Measurements from ENCODE around the gene TSPAN14.

The TSPAN14 gene

GRCh38 chr10:80453056-80453841, 861 bp upstream of the TSPAN14 start:
- in situ Hi-C loops (cut with MboI; ENCODE audit: low sequenced_read_pairs): no loop called here

- in situ Hi-C loops (cut with MboI; ENCODE audit: low sequenced_read_pairs): loop anchor here (5.0 kb wide), 1 partner anchor 38 kb away; no protein-coding TSS in a partner anchor
Observed at GRCh38 chr10:80454513-80455460, 677 bp downstream of the TSPAN14 start.

- in situ Hi-C loops (cut with MboI; ENCODE audit: low sequenced_read_pairs): loop anchor here (5.0 kb wide), 1 partner anchor 37 kb away; no protein-coding TSS in a partner anchor
Observed at GRCh38 chr10:80455461-80456349, 1.6 kb downstream of the TSPAN14 start.

- in situ Hi-C loops (cut with MboI; ENCODE audit: low sequenced_read_pairs): loop anchor here (5.0 kb wide), 1 partner anchor 35 kb away; no protein-coding TSS in a partner anchor
Observed at GRCh38 chr10:80457554-80458262, 3.6 kb downstream of the TSPAN14 start.

GRCh38 chr10:80458263-80458625, 4.1 kb downstream of the TSPAN14 start:
- in situ Hi-C loops (cut with MboI; ENCODE audit: low sequenced_read_pairs): loop anchor here (5.0 kb wide), 1 partner anchor 34 kb away; no protein-coding TSS in a partner anchor

- in situ Hi-C loops (cut with MboI; ENCODE audit: low sequenced_read_pairs): loop anchor here (5.0 kb wide), 1 partner anchor 34 kb away; no protein-coding TSS in a partner anchor
Observed at GRCh38 chr10:80458638-80459037, 4.5 kb downstream of the TSPAN14 start.

GRCh38 chr10:80459047-80459865, 5.1 kb downstream of the TSPAN14 start:
- in situ Hi-C loops (cut with MboI; ENCODE audit: low sequenced_read_pairs): loop anchor here (5.0 kb wide), 1 partner anchor 33 kb away; no protein-coding TSS in a partner anchor

GRCh38 chr10:80460399-80461207, 6.5 kb downstream of the TSPAN14 start:
- in situ Hi-C loops (cut with MboI; ENCODE audit: low sequenced_read_pairs): no loop called here

GRCh38 chr10:80461208-80462183, 7.4 kb downstream of the TSPAN14 start:
- in situ Hi-C loops (cut with MboI; ENCODE audit: low sequenced_read_pairs): no loop called here

GRCh38 chr10:80462299-80462980, 8.3 kb downstream of the TSPAN14 start:
- in situ Hi-C loops (cut with MboI; ENCODE audit: low sequenced_read_pairs): no loop called here

- in situ Hi-C loops (cut with MboI; ENCODE audit: low sequenced_read_pairs): no loop called here
Observed at GRCh38 chr10:80462981-80463741, 9.1 kb downstream of the TSPAN14 start.

- in situ Hi-C loops (cut with MboI; ENCODE audit: low sequenced_read_pairs): no loop called here
Observed at GRCh38 chr10:80463868-80464267, 9.8 kb downstream of the TSPAN14 start.

- in situ Hi-C loops (cut with MboI; ENCODE audit: low sequenced_read_pairs): no loop called here
Observed at GRCh38 chr10:80464557-80465450, 10.7 kb downstream of the TSPAN14 start.

GRCh38 chr10:80465451-80465835, 11.3 kb downstream of the TSPAN14 start:
- in situ Hi-C loops (cut with MboI; ENCODE audit: low sequenced_read_pairs): no loop called here
